ENCODE results near the gene KRTAP10-9.
"Not testable (repeated sequence)": the region's sequence is repeated elsewhere in the genome, so short reads cannot be mapped to it uniquely, and the experiment has no call there.

The KRTAP10-9 gene

GRCh38 chr21:44626673-44627143 is at the start of gene KRTAP10-9:
KRTAP10-9 (plus strand) TSS chr21:44627093; CDS start chr21:44627172, 79 bp downstream.
- no peak for DNase-seq (ENCODE audit: low read depth in 2 of 3, low spot score in 2 of 3)

DNA sequence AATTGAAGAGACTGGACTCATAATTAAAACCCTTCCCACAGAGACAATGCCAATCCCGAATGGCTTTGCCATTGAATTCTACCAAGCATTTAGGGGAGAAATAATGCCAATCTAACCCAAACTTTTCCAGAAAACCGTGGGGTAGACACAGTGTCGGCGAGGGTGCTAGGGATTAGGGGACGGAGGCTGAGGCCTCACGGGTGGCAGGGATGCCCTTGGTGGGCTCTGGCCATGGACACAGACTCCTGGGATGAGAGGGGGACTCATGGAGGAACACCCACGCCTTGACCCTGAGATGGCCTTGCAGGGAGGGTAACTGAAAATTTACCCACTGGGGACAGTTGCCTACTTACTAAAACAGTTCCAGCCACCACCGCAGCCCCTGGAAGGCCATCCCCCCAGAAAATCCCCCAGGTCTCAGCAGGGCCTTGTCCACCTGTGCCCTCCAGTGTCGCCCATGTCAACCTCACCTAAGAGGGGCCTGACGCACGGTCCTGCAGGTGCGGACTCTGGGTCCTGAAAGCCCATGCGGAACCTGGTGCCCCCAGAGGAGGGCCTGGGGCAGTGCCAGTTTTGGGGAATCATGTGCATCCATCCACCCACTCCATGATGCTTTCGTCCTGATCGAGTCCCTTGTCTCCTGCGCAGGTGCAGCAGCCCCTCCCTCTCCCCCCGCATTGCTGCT is 48.4 kb upstream of the KRTAP10-9 start:
- DNase-seq (ENCODE audit: low read depth in 2 of 3, low spot score in 2 of 3): no peak

DNA sequence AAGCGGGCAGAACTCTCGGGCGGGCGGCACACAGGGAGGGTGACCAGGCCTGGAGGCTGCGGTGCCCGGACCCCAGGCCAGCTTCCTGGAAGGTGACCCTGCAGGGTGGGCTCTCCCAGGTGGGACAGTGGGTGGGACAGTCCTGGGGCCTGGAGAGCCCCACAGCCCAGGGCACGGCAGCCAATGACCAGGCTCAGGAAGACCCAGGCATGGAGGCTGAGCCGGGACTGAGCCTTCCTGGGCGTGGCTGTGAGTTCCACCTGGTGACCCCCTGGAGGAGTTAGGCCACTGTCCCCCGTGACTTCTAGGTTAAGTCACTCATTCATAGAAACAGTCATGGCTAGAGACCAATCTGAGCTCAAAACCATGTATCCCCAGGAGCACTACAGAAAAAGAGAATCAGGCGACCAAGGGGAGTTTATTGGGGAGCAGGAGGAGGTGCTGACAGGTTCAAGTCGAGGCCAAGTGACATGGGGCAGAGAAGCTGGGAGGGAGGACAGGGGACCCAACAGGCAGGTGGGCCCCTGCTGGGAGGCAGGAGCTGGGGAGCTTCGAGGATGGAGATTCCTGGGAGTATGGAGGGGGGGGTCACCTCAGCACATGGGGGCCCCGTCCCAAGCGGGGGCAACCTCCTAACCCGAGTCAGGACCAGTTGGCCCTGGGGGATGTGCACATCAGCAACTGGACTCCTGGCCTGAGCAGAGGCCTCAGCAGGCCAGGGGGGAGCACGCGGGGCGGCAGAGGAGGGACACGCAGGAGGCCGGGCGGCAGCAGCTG is 47.6 kb upstream of the KRTAP10-9 start:
- DNase-seq (ENCODE audit: low read depth in 2 of 3, low spot score in 2 of 3): no peak

- no peak for DNase-seq (ENCODE audit: low read depth in 2 of 3, low spot score in 2 of 3)
Observed at GRCh38 chr21:44579833-44580144, 47.1 kb upstream of the KRTAP10-9 start.

DNA sequence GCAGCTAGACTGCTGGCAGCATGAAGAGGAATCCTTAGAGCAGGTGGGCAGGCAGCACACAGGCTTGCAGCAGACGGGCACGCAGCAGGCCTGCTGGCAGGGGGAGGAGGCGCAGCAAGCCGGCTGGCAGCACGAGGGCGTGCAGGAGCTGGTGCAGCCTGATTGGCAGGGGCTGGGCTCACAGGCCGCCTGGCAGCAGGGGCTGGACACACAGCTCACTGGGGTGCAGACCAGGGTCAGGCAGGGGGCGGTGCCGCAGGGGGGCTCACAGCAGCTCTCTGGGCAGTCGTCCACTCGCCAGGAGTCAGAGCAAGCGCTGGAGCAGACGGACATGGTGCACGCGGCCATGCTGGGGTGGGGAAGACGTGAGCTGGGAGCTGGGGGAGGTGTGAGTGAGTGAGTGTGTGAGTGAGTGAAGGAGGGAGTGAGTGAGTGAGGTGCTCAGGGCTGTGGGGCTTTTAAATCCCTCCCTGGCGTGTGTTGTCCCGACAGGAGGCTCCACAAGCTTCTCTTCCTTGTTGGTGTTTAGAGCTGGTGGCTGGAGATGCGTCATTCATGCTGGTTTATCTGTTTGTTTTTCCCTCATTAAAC is 46.6 kb upstream of the KRTAP10-9 start, which contains the start of gene KRTAP10-5:
Gene KRTAP10-5, minus strand, starts transcription at position 374 of the 591 bp plus-strand sequence. Its CDS starts 26 bp downstream, at position 348.
- not testable (repeated sequence) for DNase-seq (ENCODE audit: low read depth in 2 of 3, low spot score in 2 of 3)

GRCh38 chr21:44581158-44581557 is 45.7 kb upstream of the KRTAP10-9 start:
- DNase-seq (ENCODE audit: low read depth in 2 of 3, low spot score in 2 of 3): no peak

- DNase-seq (ENCODE audit: low read depth in 2 of 3, low spot score in 2 of 3): no peak
Observed at GRCh38 chr21:44582055-44582454, 44.8 kb upstream of the KRTAP10-9 start.

- DNase-seq (ENCODE audit: low read depth in 2 of 3, low spot score in 2 of 3): no peak
Observed at GRCh38 chr21:44583089-44583799, 43.6 kb upstream of the KRTAP10-9 start.

GRCh38 chr21:44583800-44584147 is 43.1 kb upstream of the KRTAP10-9 start:
- DNase-seq (ENCODE audit: low read depth in 2 of 3, low spot score in 2 of 3): no peak

DNA sequence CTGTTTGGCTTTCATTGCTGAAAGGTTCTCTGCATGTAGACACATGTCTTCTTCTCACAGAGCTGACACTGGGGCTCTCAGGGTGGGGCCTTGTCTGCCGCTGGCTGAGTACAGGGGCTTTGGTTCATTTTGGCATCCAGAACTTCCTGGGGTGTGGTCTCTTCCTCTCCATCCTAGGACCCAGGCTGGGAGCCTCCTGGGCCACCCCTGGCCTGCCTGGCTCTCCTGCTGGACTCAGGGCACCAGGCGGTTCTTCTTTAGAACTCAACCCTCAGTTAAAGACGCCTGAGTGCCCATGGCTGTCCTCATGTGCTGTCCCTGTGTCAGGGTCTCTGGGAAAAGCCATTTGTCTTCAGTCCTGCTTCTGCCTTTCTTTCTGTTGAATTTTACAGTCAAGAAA is 41.0 kb upstream of the KRTAP10-9 start:
- DNase-seq (ENCODE audit: low read depth in 2 of 3, low spot score in 2 of 3): no peak

DNA sequence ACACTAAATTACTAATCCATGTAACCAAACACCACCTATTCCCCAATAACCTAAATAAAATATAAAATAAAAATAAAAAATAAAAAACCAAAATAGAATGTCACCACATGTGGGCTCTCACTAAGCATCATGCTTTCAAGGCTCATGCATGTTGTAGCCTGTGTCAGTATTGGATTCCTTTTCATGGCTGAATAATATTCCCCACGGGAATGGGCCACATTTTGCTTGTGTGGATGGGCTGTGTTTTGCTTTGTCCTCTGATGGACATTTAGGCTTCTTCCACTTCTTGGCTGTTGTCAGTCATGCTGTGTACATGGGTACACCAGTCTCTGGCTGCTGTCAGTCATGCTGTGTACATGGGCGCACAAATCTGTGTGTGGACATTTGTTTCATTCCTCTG is 37.8 kb upstream of the KRTAP10-9 start:
- no peak for DNase-seq (ENCODE audit: low read depth in 2 of 3, low spot score in 2 of 3)

DNA sequence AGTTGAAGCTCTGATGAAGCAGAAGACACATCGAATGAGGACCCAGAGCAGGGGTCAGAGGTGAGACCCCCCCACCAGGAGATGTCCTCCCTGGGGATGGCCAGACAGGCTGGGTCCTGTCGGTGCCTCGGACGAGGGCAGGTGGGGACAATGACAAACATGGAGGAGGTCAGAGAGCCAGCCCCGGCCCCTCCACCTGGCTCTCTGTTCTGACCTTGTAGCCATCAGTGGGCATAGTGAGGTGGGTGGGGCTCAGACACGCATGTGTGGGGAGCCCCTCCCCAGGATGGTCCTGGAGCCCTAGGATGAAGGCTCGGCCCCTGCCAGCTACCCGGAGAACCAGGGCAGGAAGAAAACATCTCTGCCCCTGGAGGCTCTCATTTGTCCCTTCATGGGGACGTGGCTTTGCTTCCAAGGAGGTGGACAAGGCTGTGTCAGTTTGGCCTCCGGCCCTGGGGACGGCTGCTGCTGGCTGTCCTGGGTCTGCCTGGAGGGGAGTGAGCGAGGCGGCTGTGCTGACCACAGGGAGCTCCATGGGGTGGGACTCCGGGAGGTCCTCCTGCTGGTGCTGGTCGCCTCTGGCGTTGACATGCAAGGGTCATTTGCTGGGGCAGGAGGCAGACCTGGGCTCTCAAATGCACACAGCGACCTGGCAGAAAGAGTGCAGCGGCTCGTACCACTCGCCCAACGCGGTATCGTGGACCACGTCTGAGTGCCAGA is 37.1 kb upstream of the KRTAP10-9 start:
- DNase-seq (ENCODE audit: low read depth in 2 of 3, low spot score in 2 of 3): no peak

DNA sequence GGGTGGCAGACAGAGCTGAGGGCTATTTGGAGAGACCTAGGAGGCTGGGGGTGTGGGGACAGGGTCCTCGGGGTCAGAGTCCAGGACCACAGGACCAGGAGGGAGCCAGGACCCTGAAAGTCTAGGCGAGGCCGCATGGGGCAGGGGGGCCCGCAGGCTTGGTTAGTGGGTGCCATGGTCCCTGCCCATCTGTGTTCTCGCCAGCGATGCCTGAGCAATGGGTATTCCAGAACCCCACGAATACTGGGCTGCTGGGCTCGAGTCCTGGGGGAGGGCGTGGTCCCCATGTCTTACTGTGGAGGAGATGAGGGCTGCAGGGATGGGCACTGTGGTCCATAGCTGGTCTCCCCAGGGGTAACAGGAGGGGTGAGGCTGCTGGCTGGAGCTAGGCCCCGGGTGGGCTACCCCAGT is 36.6 kb upstream of the KRTAP10-9 start:
- DNase-seq (ENCODE audit: low read depth in 2 of 3, low spot score in 2 of 3): no peak

GRCh38 chr21:44590897-44591800 is 35.7 kb upstream of the KRTAP10-9 start:
- DNase-seq (ENCODE audit: low read depth in 2 of 3, low spot score in 2 of 3): not testable (repeated sequence)

DNA sequence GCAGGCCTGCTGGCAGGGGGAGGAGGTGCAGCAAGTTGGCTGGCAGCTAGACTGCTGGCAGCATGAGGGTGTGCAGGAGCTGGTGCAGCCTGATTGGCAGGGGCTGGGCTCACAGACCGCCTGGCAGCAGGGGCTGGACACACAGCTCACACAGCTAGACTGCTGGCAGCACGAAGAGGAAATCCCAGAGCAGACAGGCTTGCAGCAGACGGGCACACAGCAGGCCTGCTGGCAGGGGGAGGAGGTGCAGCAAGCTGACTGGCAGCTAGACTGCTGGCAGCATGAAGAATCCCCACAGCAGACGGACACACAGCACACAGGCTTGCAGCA is 35.1 kb upstream of the KRTAP10-9 start:
- DNase-seq (ENCODE audit: low read depth in 2 of 3, low spot score in 2 of 3): not testable (repeated sequence)

- DNase-seq (ENCODE audit: low read depth in 2 of 3, low spot score in 2 of 3): no peak
Observed at GRCh38 chr21:44592446-44593311, 34.2 kb upstream of the KRTAP10-9 start, which contains the start of gene KRTAP10-6. KRTAP10-6 (minus strand) TSS chr21:44592505; CDS start chr21:44592484, 21 bp downstream.

DNA sequence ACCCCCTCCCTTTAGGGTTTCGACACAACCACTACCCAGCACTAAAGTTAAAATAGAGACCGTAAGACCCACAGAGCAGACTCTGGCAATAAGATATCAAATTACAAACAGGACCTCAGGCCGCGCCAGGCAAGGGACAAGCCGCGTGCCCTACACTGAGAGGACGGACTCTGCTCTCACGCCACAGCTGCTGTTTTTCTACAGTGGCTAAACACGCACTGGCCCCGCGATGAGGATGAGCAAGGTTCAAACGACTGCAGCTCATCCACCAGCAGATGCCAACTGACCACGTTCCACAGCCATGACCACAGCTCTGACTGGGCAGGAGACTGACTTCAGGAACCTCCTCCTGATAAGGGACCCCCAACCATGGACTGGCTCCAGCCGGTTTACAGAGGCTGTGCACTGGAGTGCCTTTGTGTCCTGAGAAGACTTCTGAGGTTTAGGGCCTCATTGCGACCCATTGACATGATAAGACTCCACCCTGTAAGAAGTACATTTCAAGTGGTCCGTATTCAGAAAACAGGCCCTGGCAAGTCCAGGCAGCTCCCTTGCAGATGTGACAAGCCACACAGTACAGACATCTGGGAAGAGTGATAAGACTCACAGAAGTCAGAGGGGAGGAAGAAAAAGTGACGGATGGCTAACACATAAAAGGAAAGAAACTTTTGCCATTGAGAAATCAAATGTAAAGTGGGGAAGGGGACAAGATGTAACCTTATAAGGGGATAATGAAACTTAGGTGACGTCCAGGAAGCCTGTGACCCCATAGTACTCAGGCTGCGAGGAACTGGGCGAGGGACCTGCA is 33.1 kb upstream of the KRTAP10-9 start:
- no peak for DNase-seq (ENCODE audit: low read depth in 2 of 3, low spot score in 2 of 3)

GRCh38 chr21:44594406-44594916 is 32.4 kb upstream of the KRTAP10-9 start:
- no peak for DNase-seq (ENCODE audit: low read depth in 2 of 3, low spot score in 2 of 3)
